ENCODE data around the gene PAIP2.

PAIP2 gene

GRCh38 chr5:139296862-139297326 lies 44.8 kb upstream of the PAIP2 start:
- peak overlapping the region; percentile 80; the same call in 1 of the 2 replicates for H3K4me3 ChIP-seq (replicated peaks; ENCODE audit: low read depth, low read length)
- no peak for TF ChIP-seq CTCF (IDR thresholded peaks at IDR 0.05; ENCODE audit: low read depth, low read length, missing control alignments)
- no peak for DNase-seq (ENCODE audit: extremely low read depth, low read depth)

- DNase-seq (ENCODE audit: extremely low read depth, low read depth): no peak
- TF ChIP-seq CTCF (IDR thresholded peaks at IDR 0.05; ENCODE audit: low read depth, low read length, missing control alignments): no peak
- no peak overlapping the region for H3K4me3 ChIP-seq (replicated peaks; ENCODE audit: low read depth, low read length)
Observed at GRCh38 chr5:139297439-139298133, 44.1 kb upstream of the PAIP2 start.

GRCh38 chr5:139298242-139298641 lies 43.4 kb upstream of the PAIP2 start:
- no peak overlapping the region for H3K4me3 ChIP-seq (replicated peaks; ENCODE audit: low read depth, low read length)
- no peak for TF ChIP-seq CTCF (IDR thresholded peaks at IDR 0.05; ENCODE audit: low read depth, low read length, missing control alignments)
- no peak for DNase-seq (ENCODE audit: extremely low read depth, low read depth)

- DNase-seq (ENCODE audit: extremely low read depth, low read depth): no peak
- no peak for TF ChIP-seq CTCF (IDR thresholded peaks at IDR 0.05; ENCODE audit: low read depth, low read length, missing control alignments)
- no peak overlapping the region for H3K4me3 ChIP-seq (replicated peaks; ENCODE audit: low read depth, low read length)
Observed at GRCh38 chr5:139299486-139299885, 42.2 kb upstream of the PAIP2 start.

GRCh38 chr5:139301808-139302499 lies 39.7 kb upstream of the PAIP2 start:
- no peak overlapping the region for H3K4me3 ChIP-seq (replicated peaks; ENCODE audit: low read depth, low read length)
- no peak for DNase-seq (ENCODE audit: extremely low read depth, low read depth)
- TF ChIP-seq CTCF (IDR thresholded peaks at IDR 0.05; ENCODE audit: low read depth, low read length, missing control alignments): no peak

- no peak for TF ChIP-seq CTCF (IDR thresholded peaks at IDR 0.05; ENCODE audit: low read depth, low read length, missing control alignments)
- H3K4me3 ChIP-seq (replicated peaks; ENCODE audit: low read depth, low read length): no peak overlapping the region
- no peak for DNase-seq (ENCODE audit: extremely low read depth, low read depth)
Observed at GRCh38 chr5:139304391-139305324, 37.0 kb upstream of the PAIP2 start.

All from HFF-Myc (cell line).